DMS153 treated with DMSO at 0.1 percent for 48 hours (cell line): ENCODE data around the gene NCOA7.
A peak's percentile ranks its signal among the peaks of the same experiment; 100 is the strongest.

ENCODE experiments used
- DNase-seq: peaks from one replicate; lab custom pipeline; 2025; ENCODE audit not compliant: unreplicated experiment; lab: John Stamatoyannopoulos, UW

The NCOA7 gene, protein sequence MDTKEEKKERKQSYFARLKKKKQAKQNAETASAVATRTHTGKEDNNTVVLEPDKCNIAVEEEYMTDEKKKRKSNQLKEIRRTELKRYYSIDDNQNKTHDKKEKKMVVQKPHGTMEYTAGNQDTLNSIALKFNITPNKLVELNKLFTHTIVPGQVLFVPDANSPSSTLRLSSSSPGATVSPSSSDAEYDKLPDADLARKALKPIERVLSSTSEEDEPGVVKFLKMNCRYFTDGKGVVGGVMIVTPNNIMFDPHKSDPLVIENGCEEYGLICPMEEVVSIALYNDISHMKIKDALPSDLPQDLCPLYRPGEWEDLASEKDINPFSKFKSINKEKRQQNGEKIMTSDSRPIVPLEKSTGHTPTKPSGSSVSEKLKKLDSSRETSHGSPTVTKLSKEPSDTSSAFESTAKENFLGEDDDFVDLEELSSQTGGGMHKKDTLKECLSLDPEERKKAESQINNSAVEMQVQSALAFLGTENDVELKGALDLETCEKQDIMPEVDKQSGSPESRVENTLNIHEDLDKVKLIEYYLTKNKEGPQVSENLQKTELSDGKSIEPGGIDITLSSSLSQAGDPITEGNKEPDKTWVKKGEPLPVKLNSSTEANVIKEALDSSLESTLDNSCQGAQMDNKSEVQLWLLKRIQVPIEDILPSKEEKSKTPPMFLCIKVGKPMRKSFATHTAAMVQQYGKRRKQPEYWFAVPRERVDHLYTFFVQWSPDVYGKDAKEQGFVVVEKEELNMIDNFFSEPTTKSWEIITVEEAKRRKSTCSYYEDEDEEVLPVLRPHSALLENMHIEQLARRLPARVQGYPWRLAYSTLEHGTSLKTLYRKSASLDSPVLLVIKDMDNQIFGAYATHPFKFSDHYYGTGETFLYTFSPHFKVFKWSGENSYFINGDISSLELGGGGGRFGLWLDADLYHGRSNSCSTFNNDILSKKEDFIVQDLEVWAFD

DNA sequence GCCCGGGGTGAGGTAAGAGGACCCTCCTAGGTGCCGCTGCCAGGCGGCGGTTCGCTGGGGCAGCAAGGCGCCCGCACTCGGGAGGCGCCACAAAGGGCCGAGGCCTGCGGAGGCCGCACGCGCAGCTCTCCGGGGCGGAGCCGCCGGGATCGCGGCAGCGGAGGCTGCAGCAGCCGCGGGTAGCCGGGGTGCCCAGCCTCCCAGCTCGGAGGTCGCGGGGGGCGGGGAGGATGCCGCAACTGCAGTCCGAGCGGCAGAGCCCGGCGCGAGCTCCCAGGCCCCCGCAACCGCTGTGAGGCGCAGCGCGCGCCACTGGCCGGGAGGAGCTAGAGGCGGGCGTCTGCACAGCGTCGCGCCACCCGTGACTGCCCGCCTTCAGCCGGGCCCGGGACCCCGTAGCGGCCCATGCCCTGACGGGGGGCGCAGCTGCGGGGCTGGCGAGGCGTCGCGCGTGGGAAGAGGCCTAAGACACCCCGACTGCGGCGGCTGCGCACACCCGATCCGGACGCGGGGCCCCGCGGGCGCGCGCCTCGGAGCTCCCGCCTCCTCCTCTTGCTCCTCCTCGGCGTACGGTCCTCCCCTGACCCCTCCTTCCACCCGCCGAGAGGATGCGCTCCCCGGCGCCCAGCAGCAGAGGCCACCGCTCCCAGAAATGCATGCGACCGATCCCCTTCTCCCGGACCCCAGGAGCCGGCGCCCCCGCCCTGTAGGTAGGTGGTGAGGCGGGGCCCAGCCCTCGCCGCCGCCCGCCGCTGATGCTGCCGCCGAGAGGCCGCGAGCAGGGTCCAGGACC, at the start of gene NCOA7:
TSS of gene NCOA7 (plus strand) at position 603 of the 793 bp plus-strand sequence. CDS start 24,395 bp downstream, outside the sequence.
- peak; percentile 42 for DNase-seq

DNA sequence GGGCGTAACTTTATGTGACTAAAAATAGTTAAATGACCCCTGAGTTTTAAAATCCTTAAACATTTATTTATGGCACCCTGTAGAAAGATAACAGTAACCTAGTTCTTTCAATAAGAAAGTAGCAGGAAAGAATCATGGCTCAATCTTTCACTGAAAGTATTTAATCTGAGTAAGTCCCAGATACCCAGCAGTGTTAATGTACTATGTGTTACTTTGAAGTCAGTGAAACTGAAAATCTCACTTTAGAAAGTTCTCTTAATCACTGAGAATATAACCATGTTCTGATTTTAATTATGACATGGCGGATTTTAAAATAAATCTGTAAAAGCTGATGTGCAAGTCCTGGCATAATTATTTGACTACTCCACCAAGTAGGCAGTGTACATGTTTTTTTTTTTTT, 49.4 kb upstream of the NCOA7 start:
- DNase-seq: no peak

DNA sequence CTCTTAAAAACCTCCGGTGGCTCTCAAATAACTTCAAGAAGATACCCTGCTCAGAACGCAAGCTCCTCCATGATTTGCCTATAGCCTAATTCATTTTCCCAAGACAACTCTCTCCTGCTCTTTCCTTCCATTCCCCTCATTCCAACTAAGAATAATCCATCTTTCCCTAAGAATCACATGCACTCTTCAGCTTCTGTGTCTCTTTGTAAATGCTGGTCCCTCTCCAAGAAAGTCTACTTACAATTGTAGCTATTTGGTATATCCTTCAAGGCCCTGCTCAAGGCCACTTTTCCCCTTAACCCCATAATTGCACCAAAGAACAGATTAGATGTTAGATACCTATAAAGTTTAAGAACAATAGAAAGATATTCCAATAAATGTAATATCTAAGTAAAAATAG, 48.7 kb upstream of the NCOA7 start:
- DNase-seq: no peak

- no peak for DNase-seq
Measured at GRCh38 chr6:125742464-125743120, 48.2 kb upstream of the NCOA7 start.

DNA sequence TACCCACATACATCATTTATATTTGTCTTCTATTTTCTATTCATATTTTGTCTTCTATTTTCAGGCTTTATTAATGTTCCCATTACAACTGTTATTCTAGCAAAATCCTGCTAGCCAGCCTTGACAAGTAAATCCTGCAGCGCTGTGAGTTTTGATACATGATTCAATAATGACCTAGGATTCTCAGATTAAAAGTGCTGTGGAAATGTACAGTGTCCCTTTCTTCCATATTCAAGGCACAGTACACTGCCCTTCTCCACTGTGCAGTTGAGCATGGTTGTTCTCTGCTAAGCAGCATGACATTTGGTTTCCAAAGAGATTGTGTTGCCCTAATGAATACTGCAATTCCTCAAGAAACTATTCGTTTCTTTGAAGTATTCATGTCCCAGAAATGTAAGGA, 47.2 kb upstream of the NCOA7 start:
- DNase-seq: no peak

DNA sequence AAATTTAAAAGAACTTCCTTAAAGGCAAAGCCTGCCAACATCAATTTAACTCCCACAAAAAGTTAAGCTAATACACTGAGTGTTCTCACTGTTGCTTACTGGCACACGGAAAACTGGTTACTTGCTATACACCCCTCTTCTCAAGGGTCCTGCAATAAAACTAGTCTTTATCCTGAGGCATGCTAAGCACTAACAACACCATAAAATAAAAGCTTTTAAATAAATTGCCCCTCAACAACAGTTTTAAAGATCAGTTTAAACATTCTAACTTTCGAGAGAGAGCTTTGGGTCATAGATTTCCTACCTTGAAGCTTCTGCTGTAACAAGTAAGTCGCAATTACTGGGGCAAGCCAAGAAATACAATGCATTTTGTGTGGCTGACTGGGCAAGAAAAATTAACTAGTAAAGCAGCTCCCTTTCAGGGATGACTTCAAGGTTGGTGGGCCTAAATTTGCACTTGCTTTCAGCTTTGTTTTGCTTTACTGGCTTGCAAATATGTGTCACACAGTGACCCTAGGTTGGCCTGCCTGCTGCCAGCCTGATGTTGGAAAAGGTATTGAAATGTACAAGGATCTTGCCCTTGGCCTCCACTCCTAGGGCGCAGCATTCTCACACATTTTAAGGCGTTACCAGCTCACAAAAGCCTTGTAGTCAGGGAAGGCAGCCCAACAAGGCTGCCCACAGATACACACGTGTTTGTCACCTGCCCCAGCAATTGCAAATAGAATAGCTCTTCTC, 45.3 kb upstream of the NCOA7 start:
- no peak for DNase-seq

DNA sequence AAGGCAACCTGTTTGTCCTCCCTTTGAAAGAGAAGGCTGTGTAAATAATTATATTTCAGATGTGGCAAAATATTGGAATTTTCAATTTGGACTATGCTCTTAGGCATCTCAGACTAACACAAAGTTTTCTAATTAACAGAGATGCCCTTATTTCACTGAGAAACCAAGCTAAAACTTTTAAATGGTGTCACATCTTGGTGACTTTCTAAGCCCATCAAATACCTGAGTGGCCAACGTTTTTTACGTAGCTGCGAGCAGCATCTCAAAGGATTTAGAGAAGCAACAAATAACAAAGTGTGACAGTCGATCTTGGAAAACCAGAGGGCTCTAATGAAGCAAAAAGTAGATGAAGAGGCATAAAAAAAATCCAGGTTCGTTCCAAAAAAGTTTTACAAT, 44.7 kb upstream of the NCOA7 start:
- DNase-seq: no peak

- DNase-seq: peak; percentile 23
Measured at GRCh38 chr6:125746731-125747588, 43.8 kb upstream of the NCOA7 start.

DNA sequence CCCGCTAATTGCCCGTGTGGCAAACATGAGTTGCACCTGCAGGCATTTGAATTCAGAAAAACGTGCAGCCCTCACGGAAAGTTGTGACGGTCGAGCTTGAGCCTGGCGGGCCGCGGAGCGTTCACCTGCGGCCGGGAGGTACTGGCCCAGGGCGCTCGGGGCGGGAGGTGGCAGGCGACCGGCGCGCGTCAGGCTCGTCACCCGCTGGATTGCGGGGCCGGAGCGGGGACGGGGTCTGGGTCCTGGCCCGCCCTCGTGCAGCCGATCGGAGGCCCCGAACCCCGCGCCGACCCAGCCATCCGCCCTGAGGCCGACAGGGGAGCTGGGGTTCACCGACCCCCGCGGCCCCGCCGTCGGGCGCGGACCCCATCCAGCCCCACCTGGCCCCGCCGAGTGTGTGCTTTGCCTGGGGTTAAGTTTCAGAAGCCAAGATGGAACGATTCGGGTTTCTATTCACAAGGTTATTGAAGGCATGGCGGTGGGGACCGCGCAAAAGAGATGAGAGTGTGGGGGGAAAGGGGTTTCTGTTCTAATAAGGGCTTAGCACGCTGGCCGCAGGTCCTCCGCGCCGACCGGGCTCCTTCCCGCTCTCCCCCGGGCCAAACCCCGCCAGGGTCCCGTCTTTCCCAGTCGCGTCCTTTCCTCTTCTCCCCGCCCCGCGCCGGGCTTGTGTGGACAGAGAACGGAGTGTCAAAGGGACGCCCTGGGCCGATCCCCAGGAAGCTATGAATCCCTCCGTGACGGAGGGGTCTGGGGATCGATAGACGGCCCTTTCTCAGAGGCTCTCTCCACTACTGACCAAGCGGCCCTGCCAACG, 43.0 kb upstream of the NCOA7 start:
- DNase-seq: peak; percentile 29

- no peak for DNase-seq
Measured at GRCh38 chr6:125748406-125749172, 42.2 kb upstream of the NCOA7 start.

DNA sequence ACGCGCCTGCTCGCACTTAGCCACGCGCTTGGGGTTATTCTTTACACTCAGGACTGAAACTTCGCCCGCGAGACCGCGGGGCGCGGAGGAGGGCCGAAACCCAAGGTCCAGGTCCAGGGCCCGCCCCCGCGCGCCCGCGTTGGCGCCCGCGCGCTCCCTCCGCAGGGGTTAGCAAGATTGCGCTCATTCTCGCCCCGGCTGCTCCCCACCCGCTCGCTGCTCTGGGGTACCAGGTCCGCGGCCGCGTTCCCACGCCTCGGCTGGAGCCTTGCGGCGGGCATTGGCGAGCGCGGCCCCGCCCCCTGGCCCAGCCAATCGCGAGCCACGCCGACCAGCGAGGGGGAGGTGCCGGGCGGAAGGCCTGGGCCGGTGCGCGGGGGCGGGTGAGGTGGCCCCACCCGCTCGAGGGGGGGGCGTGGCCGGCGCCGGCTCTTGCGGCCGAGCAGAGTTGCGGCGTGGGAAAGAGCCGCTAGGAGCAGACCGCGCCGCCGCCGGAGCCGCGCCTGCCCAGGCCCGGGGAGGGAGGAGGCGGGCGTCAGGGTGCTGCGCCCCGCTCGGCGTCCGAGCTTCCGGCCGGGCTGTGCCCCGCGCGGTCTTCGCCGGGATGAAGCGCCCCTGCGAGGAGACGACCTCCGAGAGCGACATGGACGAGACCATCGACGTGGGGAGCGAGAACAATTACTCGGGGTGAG, 41.4 kb upstream of the NCOA7 start, which contains the start of gene HEY2:
TSS of gene HEY2 (plus strand) at position 460 of the 692 bp plus-strand sequence. CDS start at position 605, 145 bp downstream.
- peak; percentile 92 for DNase-seq

- no peak for DNase-seq
Measured at GRCh38 chr6:125749865-125750691, 40.7 kb upstream of the NCOA7 start.

- DNase-seq: no peak
Measured at GRCh38 chr6:125750692-125751333, 39.9 kb upstream of the NCOA7 start.

DNA sequence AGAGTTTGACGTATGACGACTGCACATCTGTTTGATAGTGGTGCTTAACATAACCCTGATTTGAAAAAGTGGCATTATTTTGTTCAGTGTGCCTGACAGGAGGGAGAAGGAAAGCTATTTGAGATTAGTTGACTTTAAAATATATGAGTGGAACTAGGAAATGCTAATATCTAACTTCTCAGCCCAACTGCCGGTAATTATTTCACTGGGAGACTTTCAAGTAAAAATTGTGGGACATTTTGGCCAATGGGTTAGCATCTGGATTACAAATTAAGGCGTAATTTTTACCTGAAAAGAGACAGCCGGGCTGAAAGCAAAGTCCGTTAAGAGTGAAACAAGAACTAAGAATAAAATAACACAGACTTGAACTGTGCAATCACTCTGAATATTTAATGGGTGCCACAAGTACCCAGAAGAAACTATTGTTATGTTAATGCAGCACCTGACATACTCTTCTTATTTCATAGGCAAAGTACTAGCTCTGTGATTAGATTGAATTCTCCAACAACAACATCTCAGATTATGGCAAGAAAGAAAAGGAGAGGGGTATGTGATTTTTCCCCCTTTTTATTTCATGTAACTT, 39.3 kb upstream of the NCOA7 start:
- no peak for DNase-seq

- no peak for DNase-seq
Measured at GRCh38 chr6:125752773-125753172, 38.0 kb upstream of the NCOA7 start.
